Activated CD4-positive, alpha-beta T cell treated with anti-CD3 and anti-CD28 coated beads for 4 hours (primary cell): Measurements from ENCODE around the gene ZNF416.
A peak's percentile ranks its signal among the peaks of the same experiment; 100 is the strongest.

ENCODE experiments used
- DNase-seq, 2 donors: peaks; one replicate each; pipeline ENCODE4 v3.0.0-alpha.2; 2020

ZNF416 gene

GRCh38 chr19:57578487-57579205, at the start of gene ZNF416:
ZNF416 (minus strand) TSS chr19:57578911; CDS start chr19:57578704, 207 bp downstream.
- peak; percentile 96 for DNase-seq

GRCh38 chr19:57623091-57623490, 44.4 kb upstream of the ZNF416 start:
- no peak for DNase-seq

DNA sequence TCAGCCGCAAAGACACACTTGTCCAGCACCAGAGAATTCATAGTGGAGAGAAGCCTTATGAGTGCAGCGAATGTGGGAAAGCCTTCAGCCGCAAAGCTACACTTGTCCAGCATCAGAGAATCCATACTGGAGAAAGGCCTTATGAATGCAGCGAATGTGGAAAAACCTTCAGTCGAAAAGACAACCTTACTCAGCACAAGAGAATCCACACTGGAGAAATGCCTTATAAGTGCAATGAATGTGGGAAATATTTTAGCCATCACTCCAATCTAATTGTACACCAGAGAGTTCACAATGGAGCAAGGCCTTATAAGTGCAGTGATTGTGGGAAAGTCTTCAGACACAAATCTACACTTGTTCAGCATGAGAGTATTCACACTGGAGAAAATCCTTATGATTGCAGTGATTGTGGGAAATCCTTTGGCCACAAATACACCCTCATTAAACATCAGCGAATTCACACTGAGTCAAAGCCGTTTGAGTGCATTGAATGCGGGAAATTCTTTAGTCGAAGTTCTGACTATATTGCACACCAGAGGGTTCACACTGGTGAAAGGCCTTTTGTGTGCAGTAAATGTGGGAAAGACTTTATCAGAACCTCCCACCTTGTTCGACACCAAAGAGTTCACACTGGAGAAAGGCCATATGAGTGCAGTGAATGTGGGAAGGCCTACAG, 42.1 kb upstream of the ZNF416 start:
- DNase-seq: no peak

DNA sequence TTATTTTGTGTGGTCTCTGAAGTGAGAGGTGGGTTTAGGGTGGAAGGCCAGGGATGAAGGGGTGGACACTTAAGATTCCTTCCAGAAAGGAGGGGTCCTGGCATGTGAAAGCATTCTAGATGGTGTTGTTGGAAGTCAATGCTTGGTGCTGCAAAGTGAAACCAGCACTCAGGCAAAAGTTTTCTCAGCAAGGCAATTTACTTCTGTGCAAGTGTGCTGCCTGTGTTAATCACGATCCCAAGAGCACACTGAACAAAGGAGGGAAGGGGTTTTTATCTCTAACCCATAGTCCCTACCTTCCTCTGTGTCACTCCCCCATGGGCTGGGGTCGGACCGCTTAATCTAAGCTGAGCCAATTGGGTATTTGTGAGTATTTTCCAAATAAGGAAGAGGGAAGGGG, 36.6 kb upstream of the ZNF416 start:
- no peak for DNase-seq

DNA sequence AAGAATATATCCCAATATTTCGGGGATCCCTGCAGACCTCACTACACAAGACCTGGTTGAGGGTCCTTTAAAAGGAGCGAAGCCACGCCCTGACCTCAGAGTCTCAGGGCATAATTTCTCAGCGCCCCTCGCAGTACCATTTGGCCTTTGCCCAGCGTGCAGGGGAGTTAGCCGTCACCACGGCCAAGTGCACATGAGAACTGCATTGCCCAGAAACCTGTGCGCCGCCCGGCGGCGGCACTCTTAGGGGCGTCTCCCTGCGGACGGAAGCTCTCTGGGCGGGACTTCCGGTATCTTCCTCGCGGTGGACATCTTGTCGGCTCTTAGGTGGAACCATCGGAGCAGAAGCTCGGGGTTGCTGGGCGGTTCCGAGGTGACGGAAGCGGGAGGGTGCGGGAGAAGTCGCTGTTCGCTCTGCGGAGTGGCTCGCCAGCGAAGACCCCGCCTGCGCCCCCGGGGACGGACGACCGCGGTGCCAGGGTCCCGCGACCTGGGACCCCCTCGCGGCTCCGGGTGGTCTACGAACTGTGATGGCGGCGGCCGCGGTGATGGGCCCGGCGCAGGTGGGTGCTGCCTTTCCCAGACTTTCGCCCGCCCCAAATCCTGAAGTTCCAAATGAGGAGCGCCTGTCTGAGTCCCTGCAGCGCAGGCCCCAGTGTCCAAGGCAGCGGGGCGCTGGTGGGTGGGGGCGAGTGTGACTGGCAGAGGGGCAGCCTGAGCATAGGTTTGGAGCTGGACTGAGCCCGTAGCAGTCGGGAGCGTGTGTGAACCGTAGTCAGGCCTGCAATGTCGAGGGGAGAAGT, 35.4 kb upstream of the ZNF416 start, which contains the start of gene ZNF134:
Gene ZNF134, plus strand, starts transcription at position 302 of the 803 bp plus-strand sequence. CDS start 5,227 bp downstream, outside the sequence.
- DNase-seq: peak; percentile 87 to 88

- no peak for DNase-seq
Observed at GRCh38 chr19:57611113-57611512, 32.4 kb upstream of the ZNF416 start.

DNA sequence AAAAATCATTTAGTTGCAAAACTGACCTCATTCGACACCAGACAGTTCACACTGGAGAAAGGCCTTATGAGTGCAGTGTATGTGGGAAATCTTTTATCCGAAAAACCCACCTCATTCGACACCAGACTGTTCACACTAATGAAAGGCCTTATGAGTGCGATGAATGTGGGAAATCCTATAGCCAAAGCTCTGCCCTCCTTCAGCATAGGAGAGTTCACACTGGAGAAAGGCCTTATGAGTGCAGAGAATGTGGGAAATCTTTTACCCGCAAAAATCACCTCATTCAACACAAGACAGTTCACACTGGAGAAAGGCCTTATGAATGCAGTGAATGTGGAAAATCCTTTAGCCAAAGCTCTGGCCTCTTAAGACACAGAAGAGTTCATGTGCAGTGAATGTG, 28.2 kb upstream of the ZNF416 start:
- no peak for DNase-seq

- DNase-seq: peak; percentile 82 to 83
Observed at GRCh38 chr19:57599761-57600383, 21.2 kb upstream of the ZNF416 start, which contains the start of gene ZNF530. ZNF530 (plus strand) TSS chr19:57599885; CDS start chr19:57604346, 4,461 bp downstream.

GRCh38 chr19:57599377-57599760, 20.7 kb upstream of the ZNF416 start:
- no peak for DNase-seq

GRCh38 chr19:57587529-57587928, 8.8 kb upstream of the ZNF416 start:
- no peak for DNase-seq

DNA sequence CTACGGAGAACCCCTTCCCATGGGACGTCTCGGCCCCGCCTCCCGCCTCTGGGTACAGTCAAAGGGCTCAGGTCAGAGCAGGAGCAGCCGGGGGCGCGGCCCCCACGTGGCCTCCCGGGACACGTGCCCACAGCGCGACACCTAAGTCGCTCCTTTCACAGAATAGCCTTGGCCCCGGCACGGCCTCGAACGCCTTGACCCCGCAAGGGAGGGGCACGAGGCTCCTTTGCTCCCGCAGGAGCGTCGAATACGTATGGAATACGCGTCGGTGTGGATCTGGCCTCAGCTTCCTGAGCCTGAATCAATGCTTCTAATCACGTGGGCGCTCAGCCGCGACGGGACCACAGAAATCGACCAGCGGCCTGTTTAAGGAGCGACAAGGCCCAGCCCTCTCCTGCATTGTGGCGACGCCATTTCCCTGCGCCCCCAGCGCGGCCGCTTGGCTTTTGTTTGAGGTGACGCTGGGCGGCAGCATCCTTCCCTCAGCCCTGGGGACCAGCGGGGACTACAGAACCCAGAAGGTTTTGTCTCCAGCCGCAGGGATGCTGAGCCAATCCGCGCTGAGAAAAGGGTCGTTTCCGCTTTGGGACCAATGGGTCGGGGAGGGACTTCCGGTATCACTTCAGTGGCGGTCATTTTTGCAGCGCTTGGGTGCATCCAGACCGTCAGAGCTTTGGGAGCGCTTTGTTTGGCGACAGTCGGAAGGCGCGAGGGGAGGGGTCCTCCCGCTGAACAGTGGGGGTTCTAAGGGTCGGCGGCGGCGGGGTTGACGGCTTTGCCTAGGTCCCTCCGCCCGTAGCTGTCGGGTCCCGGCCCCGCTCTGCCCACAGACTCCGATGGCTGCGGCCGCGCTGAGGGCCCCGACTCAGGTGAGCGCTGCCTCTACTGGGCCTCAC, 5.1 kb upstream of the ZNF416 start, which contains the start of gene ZIK1:
Gene ZIK1, plus strand, starts transcription at position 625 of the 896 bp plus-strand sequence. Its CDS starts 212 bp downstream, at position 837.
- DNase-seq: peak; percentile 83 to 85

- DNase-seq: no peak
Observed at GRCh38 chr19:57583104-57583520, 4.4 kb upstream of the ZNF416 start.

DNA sequence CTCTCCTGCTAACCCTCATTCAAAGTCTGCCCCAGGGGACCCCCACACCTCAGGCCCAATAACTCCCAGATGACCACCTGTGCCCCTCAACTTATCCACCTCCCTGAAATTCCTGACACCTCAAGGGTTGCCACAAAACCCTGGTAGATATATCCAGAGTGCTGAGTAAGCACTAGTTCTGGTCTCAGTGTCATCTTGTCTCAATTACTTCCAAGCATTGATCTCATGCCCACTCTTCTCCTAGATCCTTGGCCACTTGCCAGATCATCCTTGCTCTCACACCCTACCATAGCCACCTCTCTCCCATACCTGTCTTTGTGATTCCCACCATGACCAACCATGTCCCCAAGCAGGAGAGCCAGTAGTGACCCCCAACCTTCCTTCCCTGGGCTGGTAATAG, 2.0 kb downstream of the ZNF416 start:
- DNase-seq: no peak

DNA sequence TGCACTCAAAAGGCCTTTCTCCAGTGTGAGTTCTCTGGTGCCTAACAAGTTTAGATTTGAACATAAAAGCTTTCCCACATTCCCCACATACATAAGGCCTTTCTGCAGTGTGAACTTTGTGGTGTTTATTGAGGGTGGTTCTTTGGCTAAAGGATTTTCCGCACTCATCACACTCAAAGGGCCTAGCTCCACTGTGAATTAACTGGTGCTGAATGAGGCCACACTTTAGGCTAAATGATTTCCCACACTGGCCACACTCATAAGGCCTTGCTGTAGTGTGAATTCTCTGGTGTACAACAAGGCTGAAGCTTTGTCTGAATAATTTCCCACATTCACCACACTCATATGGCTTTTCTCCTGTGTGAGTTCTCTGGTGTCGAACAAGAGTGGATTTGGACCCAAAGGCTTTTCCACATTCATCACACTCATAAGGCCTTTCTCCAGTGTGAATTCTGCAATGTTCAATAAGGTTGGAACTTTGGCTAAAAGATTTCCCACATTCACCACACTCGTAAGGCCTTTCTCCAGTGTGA, 6.2 kb downstream of the ZNF416 start:
- no peak for DNase-seq

DNA sequence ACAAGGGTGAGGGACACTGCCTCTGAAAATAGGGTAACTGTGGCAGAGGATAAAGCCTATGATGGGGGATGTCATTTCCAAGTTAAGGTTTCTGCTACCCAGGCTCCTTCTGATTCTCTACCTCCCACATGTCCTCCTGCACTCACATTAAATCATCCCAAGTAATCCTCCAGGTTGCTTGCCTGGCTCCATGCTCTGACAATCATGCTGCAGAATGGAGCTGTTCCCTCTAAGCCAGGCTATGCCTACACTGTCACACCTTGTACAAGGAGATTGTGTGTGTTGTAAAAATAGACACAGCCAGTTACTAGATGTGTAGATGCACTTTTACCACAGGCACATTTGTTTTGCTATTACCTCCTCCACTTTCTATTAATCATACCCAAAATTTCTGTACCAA, 8.0 kb downstream of the ZNF416 start:
- DNase-seq: no peak

DNA sequence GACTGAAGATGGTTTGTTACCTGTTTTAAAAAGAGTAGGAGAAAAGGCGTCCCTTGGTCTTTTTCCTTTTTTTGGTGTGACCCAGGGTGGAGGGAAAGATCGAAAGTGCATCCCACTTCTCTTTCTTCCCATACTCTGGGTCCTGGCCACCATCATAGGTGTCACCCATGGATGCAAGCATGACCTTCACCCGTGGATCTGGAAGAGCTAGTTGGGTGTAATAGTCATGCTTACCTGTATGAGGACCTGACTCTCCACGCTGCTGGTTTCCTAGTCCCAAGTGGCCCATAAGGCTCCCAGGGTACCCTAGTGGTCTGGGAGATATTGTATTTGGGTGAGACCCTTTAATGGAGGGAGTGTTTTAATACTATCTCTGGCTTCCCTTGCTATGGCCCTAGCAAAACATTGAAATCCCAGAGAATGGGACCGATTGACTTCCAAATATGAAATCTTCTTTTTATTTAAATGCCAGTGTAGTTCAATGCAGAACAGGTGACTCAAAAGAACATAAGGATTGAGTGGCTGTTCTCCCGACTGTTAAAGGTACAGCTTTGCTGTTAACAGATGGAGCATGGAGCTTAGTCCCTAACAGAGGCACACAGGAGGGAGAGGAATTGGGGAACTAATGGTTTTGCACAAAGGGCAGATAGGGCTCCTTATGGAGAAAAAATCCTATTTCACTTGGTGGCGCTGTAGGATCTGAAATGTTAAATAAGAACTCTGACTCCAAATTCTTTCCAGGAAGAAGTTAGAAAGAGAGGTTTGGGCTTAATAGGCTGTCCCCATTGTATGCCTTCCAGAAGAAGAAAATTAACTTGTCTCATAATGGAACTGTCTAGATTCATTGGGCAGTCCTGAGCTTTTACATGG, 12.1 kb downstream of the ZNF416 start:
- no peak for DNase-seq

DNA sequence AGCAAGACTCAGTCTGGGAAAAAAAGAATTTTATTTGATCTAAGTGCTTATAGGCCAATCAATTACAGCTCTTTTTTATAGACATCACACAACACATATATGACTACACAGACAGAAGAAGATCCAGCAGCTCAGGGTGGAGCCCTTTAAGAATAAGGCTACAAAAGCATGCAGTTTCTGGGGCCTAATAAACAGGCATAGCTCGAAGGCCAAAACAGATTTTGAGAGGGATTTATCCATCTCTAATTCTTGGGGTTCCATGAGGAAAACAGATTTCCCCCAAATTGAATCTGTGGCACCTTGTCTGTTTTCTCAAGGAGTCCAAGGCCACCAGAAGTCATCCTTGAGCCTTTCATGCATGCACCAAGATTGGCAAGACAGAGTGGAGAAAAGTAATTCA, 15.2 kb downstream of the ZNF416 start:
- no peak for DNase-seq

GRCh38 chr19:57560049-57560491, 18.6 kb downstream of the ZNF416 start:
- DNase-seq: no peak

DNA sequence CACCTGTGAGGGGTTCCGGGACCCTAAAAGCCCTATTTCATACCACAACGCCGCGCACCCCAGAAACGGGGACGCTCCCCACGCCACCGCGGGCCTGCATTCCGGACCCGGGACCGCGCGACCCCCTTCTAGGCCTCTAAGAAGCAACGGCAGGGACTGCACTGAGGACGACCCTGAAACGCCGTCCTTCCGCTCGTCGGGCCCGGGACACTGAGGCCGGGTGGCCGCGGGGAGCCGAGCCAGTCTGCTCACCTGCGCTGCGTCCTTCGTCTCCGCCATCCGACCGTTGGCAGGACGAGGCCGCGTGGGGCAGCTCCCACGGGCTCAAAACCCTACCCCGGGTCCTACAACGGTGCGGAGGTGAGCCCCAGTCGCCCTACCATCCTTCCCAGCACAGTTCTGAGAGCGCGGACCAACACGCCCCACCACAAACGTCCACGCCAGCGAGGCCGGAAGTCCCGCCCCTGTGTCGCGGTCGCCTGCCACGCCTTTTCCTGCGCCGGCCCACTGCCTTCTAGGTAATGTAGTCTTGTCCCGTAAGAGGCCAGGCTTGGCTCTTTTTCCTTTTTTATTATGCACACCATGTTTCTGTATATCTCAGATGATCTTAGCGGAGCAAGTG, 19.2 kb downstream of the ZNF416 start, which contains the start of gene ZNF550:
Gene ZNF550, minus strand, starts transcription at position 460 of the 622 bp plus-strand sequence. Its CDS starts 181 bp downstream, at position 279.
- peak; percentile 84 to 86 for DNase-seq

- DNase-seq: peak; percentile 4 to 5
Observed at GRCh38 chr19:57559008-57559403, 19.7 kb downstream of the ZNF416 start.
